Dendritic cell treated with granulocyte-macrophage colony-stimulating factor and Interleukin-4, amounts not matched to agents 40 ng/mL and 50 ng/mL, for 4 days (primary cell): Measurements from ENCODE around the gene RASL11B.

Experiments
- H3K27ac Mint-ChIP-seq: one replicate; pipeline ENCODE4 v1.8.0; 2022; ENCODE audit warnings: mild to moderate bottlenecking, mixed read lengths
- H3K27me3 Mint-ChIP-seq: one replicate; pipeline ENCODE4 v1.8.0; 2022; ENCODE audit warnings: mild to moderate bottlenecking, mixed read lengths
- H3K36me3 Mint-ChIP-seq: one replicate; pipeline ENCODE4 v1.8.0; 2022; ENCODE audit warnings: low read depth, mixed read lengths
- H3K4me1 Mint-ChIP-seq: one replicate; pipeline ENCODE4 v1.8.0; 2022; ENCODE audit warnings: low read depth, mixed read lengths
- H3K4me3 Mint-ChIP-seq: one replicate; pipeline ENCODE4 v1.8.0; 2022; ENCODE audit warnings: mild to moderate bottlenecking, moderate library complexity, mixed read lengths
- H3K9me3 Mint-ChIP-seq: one replicate; pipeline ENCODE4 v1.8.0; 2022; ENCODE audit warnings: mixed read lengths
- intact Hi-C: fragments of 100-400 bp; cut with micrococcal nuclease; formaldehyde crosslinking; loops from one replicate; pipeline ENCODE4 v1.15.0; 2022

RASL11B gene

GRCh38 chr4:52870225-52870624 is 8.1 kb downstream of the RASL11B start:
- H3K27me3 Mint-ChIP-seq = peaks cover 2% of the 10 kb centered on the region
- no peak overlapping the region for H3K27ac Mint-ChIP-seq
- no peak overlapping the region for H3K4me3 Mint-ChIP-seq
- H3K9me3 Mint-ChIP-seq = no peaks in the 10 kb centered on the region
- H3K4me1 Mint-ChIP-seq = no peaks in the 10 kb centered on the region
- intact Hi-C loops = no loop called here
- H3K36me3 Mint-ChIP-seq = peaks cover 12% of the 10 kb centered on the region

DNA sequence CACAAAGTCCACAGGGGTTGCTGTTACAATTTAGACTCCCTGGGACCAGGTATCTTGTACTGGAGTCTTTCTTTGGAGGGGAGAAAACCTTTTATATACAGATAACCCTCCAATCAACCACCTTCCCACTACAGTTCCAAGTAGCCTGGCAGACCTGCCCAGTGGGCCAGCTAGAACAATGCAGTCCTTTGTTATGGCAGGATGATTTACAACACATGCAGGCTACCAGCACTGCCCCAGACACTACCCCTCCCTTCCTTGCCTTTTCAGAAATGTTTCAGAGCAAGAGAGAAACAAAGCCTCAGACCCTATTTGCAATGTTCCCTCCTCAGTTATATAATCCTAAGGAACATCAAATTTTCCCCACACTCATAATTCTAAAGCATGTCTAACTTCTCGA is 11.1 kb downstream of the RASL11B start:
- H3K27ac Mint-ChIP-seq = no peak overlapping the region
- H3K4me3 Mint-ChIP-seq = no peak overlapping the region
- intact Hi-C loops = no loop called here
- no peaks in the 10 kb centered on the region for H3K4me1 Mint-ChIP-seq
- no peaks in the 10 kb centered on the region for H3K27me3 Mint-ChIP-seq
- no peaks in the 10 kb centered on the region for H3K9me3 Mint-ChIP-seq
- peaks cover 12% of the 10 kb centered on the region for H3K36me3 Mint-ChIP-seq

- Mint-ChIP-seq H3K27me3 (no peaks in the 10 kb centered on the region), H3K9me3 (no peaks in the 10 kb centered on the region), H3K27ac (no peak overlapping the region), H3K4me3 (no peak overlapping the region), H3K36me3 (peaks cover 12% of the 10 kb centered on the region), H3K4me1 (no peaks in the 10 kb centered on the region)
- intact Hi-C loops = no loop called here
These were observed 11.8 kb downstream of the RASL11B start for GRCh38 chr4:52873861-52874343.

DNA sequence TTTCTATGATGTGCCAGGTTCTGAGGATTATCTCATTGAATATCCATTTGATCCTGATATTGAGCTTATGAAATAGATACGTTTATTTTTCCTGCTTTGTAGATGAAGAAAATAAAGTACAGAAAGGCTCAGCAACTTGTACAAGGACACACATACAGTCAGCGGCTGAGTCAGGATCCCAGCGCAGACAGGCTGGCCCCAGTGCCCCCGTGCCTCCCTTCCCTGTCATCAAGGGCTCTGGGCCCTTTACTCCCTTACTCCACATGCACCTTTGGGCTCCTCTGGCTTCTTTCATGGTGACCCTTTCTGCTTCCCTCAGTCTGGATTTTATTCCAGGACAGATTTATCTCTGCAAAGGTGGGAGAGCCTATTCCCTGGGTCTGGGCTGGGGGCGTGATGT is 12.8 kb downstream of the RASL11B start:
- no peaks in the 10 kb centered on the region for H3K9me3 Mint-ChIP-seq
- no peak overlapping the region for H3K4me3 Mint-ChIP-seq
- H3K27me3 Mint-ChIP-seq = no peaks in the 10 kb centered on the region
- H3K36me3 Mint-ChIP-seq = peaks cover 12% of the 10 kb centered on the region
- intact Hi-C loops = no loop called here
- H3K4me1 Mint-ChIP-seq = no peaks in the 10 kb centered on the region
- no peak overlapping the region for H3K27ac Mint-ChIP-seq

DNA sequence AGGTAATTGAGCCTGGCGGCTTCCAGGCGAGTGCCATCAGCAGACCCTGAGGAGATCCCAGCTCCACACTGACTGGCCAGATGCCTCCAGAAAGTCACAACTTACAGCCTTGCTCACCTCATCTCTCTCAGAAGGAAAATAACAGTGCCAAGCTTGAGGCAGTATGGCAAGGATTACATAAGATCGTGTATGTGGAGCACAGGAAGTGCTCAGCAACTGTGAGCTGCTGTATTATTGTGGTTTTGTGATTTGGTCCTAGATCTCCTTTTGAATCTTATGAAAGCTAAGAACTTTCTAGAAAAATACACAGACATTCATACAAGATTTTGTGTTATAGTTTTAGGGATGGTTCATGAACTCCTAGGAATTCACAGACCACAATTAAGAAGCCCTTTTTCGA is 14.0 kb downstream of the RASL11B start:
- no peak overlapping the region for H3K27ac Mint-ChIP-seq

GRCh38 chr4:52877036-52877435 is 14.9 kb downstream of the RASL11B start:
- Mint-ChIP-seq H3K4me3 (no peak overlapping the region), H3K27ac (no peak overlapping the region), H3K4me1 (no peaks in the 10 kb centered on the region), H3K9me3 (no peaks in the 10 kb centered on the region), H3K36me3 (no peaks in the 10 kb centered on the region), H3K27me3 (no peaks in the 10 kb centered on the region)
- intact Hi-C loops = no loop called here

More for the DNA sequence above, 14.0 kb downstream of the RASL11B start:
- no peaks in the 10 kb centered on the region for H3K27me3 Mint-ChIP-seq
- no peak overlapping the region for H3K4me3 Mint-ChIP-seq
- intact Hi-C loops = no loop called here
- peaks cover 8% of the 10 kb centered on the region for H3K36me3 Mint-ChIP-seq
- no peaks in the 10 kb centered on the region for H3K4me1 Mint-ChIP-seq
- H3K9me3 Mint-ChIP-seq = no peaks in the 10 kb centered on the region

GRCh38 chr4:52877694-52878093 is 15.6 kb downstream of the RASL11B start:
- Mint-ChIP-seq H3K4me1 (no peaks in the 10 kb centered on the region), H3K36me3 (no peaks in the 10 kb centered on the region), H3K27ac (no peak overlapping the region), H3K27me3 (no peaks in the 10 kb centered on the region), H3K4me3 (no peak overlapping the region), H3K9me3 (no peaks in the 10 kb centered on the region)
- intact Hi-C loops = no loop called here

- H3K9me3 Mint-ChIP-seq = no peaks in the 10 kb centered on the region
- H3K4me1 Mint-ChIP-seq = peaks cover 6% of the 10 kb centered on the region
- no peaks in the 10 kb centered on the region for H3K27me3 Mint-ChIP-seq
- intact Hi-C loops = no loop called here
- no peak overlapping the region for H3K27ac Mint-ChIP-seq
- peaks cover 6% of the 10 kb centered on the region for H3K36me3 Mint-ChIP-seq
- no peak overlapping the region for H3K4me3 Mint-ChIP-seq
These were observed 17.4 kb downstream of the RASL11B start for GRCh38 chr4:52879471-52879870.

GRCh38 chr4:52880994-52881393 is 18.9 kb downstream of the RASL11B start:
- Mint-ChIP-seq H3K9me3 (no peaks in the 10 kb centered on the region), H3K27me3 (no peaks in the 10 kb centered on the region), H3K4me3 (no peak overlapping the region), H3K4me1 (peaks cover 9% of the 10 kb centered on the region), H3K36me3 (peaks cover 6% of the 10 kb centered on the region), H3K27ac (no peak overlapping the region)
- intact Hi-C loops = no loop called here

GRCh38 chr4:52883183-52883621 is 21.1 kb downstream of the RASL11B start:
- Mint-ChIP-seq H3K4me1 (peaks cover 9% of the 10 kb centered on the region), H3K4me3 (no peak overlapping the region), H3K27me3 (no peaks in the 10 kb centered on the region), H3K36me3 (peaks cover 6% of the 10 kb centered on the region), H3K27ac (no peak overlapping the region), H3K9me3 (peaks cover 3% of the 10 kb centered on the region)
- intact Hi-C loops = no loop called here

- Mint-ChIP-seq H3K4me3 (no peak overlapping the region), H3K27me3 (no peaks in the 10 kb centered on the region), H3K9me3 (peaks cover 10% of the 10 kb centered on the region), H3K4me1 (peaks cover 9% of the 10 kb centered on the region), H3K27ac (no peak overlapping the region), H3K36me3 (peaks cover 6% of the 10 kb centered on the region)
- intact Hi-C loops = no loop called here
These were observed 21.9 kb downstream of the RASL11B start for GRCh38 chr4:52883707-52884669.

- peaks cover 13% of the 10 kb centered on the region for H3K9me3 Mint-ChIP-seq
- H3K36me3 Mint-ChIP-seq = peaks cover 6% of the 10 kb centered on the region
- intact Hi-C loops = no loop called here
- peaks cover 9% of the 10 kb centered on the region for H3K4me1 Mint-ChIP-seq
- H3K27me3 Mint-ChIP-seq = no peaks in the 10 kb centered on the region
- H3K27ac Mint-ChIP-seq = no peak overlapping the region
- H3K4me3 Mint-ChIP-seq = no peak overlapping the region
These were observed 22.9 kb downstream of the RASL11B start for GRCh38 chr4:52884994-52885393.

DNA sequence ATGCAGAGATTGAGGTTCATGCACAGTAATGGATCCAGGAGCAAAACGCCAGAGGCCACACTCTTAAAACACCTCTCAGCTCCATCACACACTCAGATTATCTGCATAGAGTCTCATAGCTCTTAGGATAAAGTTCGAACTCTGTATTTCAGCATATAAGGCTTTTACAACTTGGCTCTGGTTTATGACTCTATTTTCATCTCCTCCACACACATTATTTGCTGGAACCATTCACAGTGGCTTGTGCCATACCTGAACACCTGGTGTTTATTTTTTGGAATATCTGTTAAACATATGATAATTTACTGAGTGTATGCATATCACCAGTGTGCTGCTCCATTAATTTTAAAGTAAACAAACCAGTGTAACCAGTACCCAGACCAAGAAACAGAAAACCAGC is 27.2 kb downstream of the RASL11B start:
- peaks cover 13% of the 10 kb centered on the region for H3K9me3 Mint-ChIP-seq
- no peak overlapping the region for H3K4me3 Mint-ChIP-seq
- peaks cover 4% of the 10 kb centered on the region for H3K4me1 Mint-ChIP-seq
- H3K27ac Mint-ChIP-seq = no peak overlapping the region
- no peaks in the 10 kb centered on the region for H3K27me3 Mint-ChIP-seq
- intact Hi-C loops = no loop called here
- H3K36me3 Mint-ChIP-seq = no peaks in the 10 kb centered on the region

DNA sequence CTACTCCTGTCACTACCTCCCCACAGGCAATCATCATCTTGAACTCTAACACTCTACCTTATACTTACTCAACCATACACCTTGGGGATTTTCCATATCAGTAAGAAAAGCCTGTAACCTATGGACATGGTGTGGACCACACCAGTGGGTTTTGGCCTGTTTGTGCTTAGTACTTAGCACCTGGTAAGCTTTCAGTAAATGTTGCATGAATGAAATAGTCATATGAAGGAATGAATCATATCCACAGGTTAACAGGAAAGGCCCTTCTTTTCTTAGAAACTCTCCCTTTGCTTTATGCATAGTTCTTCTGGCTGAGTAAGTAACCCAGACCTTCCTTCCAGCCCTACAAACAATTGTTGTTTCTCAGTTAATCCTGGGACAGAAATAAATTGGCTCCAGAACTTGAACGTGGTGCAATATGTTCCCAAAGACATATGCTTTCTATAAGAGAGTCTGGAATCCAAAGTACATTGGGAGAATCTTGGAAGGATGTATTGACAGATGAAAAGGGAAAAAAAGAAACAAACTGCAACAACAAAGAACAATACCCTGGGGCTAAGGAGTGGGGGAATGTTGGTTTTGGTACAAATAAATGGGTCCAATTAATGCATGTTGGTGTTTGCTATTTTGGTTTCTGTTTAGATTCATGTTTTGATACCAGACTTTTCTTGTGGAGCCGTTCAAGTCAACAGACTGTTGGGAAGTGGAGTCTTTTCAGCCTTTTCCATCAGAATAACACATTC is 27.8 kb downstream of the RASL11B start:
- intact Hi-C loops = no loop called here
- no peak overlapping the region for H3K4me3 Mint-ChIP-seq
- no peaks in the 10 kb centered on the region for H3K36me3 Mint-ChIP-seq
- no peak overlapping the region for H3K27ac Mint-ChIP-seq
- no peaks in the 10 kb centered on the region for H3K4me1 Mint-ChIP-seq
- no peaks in the 10 kb centered on the region for H3K27me3 Mint-ChIP-seq
- peaks cover 13% of the 10 kb centered on the region for H3K9me3 Mint-ChIP-seq
